Caco-2 (cell line): Measurements from ENCODE around the gene RCVRN. TPM values are rescaled to one million over a fixed set of nuclear protein-coding genes. Genes with fewer than 3 reads are reported as not detected.

ENCODE experiments used
- BruUV-seq: library from RNA; stranded (reverse); fragments of 400-500 nt; replicated peaks from 2 replicates; lab custom pipeline; 2021; lab: Mats Ljungman, UMichigan
- CTCF ChIA-PET: fragments of 300-600 bp; sonication (Branson Sonifier 250); formaldehyde crosslinking; loops from one replicate; lab custom pipeline; 2022; ENCODE audit warnings: antibody characterized with exemption; lab: Charles Lee
- POLR2A ChIA-PET: fragments of 300-600 bp; sonication (Branson Sonifier 250); formaldehyde crosslinking; loops from one replicate; lab custom pipeline; 2022; ENCODE audit warnings: antibody characterized with exemption; lab: Charles Lee
- DNase-seq, 2 experiments: peaks; one replicate each; pipeline versions ENCODE4 v3.0.0 to v3.0.0-alpha.2; 2020 to 2022
- H3K27me3 ChIP-seq: replicated peaks from 2 replicates; pipeline ENCODE4 v1.6.0; 2011; ENCODE audit warnings: low read length; ENCODE audit not compliant: control insufficient read depth, insufficient read depth
- H3K36me3 ChIP-seq: 2 replicates; pipeline ENCODE4 v1.5.1; 2011; ENCODE audit warnings: low read length; ENCODE audit not compliant: control insufficient read depth, insufficient read depth
- H3K4me1 ChIP-seq: fragments of 250-450 bp; sonication (Bioruptor Pico); 2 replicates; pipeline ENCODE4 v1.5.1; 2020; ENCODE audit warnings: mild to moderate bottlenecking
- H3K4me3 ChIP-seq: 2 replicates; pipeline ENCODE4 v1.5.1; 2011; ENCODE audit warnings: low read depth, mild to moderate bottlenecking, control low read depth, low read length
- H3K9me3 ChIP-seq: fragments of 250-450 bp; sonication (Bioruptor Pico); 2 replicates; pipeline ENCODE4 v1.5.1; 2020; ENCODE audit warnings: mild to moderate bottlenecking, moderate library complexity
- H3K27ac Mint-ChIP-seq: one replicate; pipeline ENCODE4 v1.8.0; 2022; ENCODE audit warnings: mixed read lengths; ENCODE audit not compliant: unreplicated experiment
- H3K27me3 Mint-ChIP-seq: one replicate; pipeline ENCODE4 v1.8.0; 2022; ENCODE audit warnings: mixed read lengths; ENCODE audit not compliant: insufficient read depth, unreplicated experiment
- H3K36me3 Mint-ChIP-seq: one replicate; pipeline ENCODE4 v1.8.0; 2022; ENCODE audit warnings: mild to moderate bottlenecking, mixed read lengths; ENCODE audit not compliant: insufficient read depth, unreplicated experiment
- H3K4me1 Mint-ChIP-seq: one replicate; pipeline ENCODE4 v1.8.0; 2022; ENCODE audit warnings: low read depth, mixed read lengths; ENCODE audit not compliant: unreplicated experiment
- H3K4me3 Mint-ChIP-seq: one replicate; pipeline ENCODE4 v1.8.0; 2022; ENCODE audit warnings: mild to moderate bottlenecking, moderate library complexity, mixed read lengths; ENCODE audit not compliant: unreplicated experiment
- H3K9me3 Mint-ChIP-seq: one replicate; pipeline ENCODE4 v1.8.0; 2022; ENCODE audit warnings: mixed read lengths; ENCODE audit not compliant: unreplicated experiment
- intact Hi-C: fragments of 100-400 bp; cut with micrococcal nuclease; formaldehyde crosslinking; loops from one replicate; pipeline ENCODE4 v1.10.0; 2022; ENCODE audit not compliant: unreplicated experiment
- total RNA-seq: library from RNA; stranded (reverse); gene quantifications from 2 replicates; pipeline ENCODE4 v1.2.3, GENCODE V29; 2022
- TF ChIP-seq, protein P1 (sequence below), 2 experiments: fragments of 200-600 bp in 1 of 2; IDR thresholded peaks; 1 replicate in 1 of 2; 2 replicates in 1 of 2; pipeline versions ENCODE4 v1.5.1 to v1.8.0; 2011 to 2022; ENCODE audit warnings: antibody characterized with exemption in 1 of 2, control low read depth in 1 of 2, inconsistent platforms in 1 of 2, low read depth in 1 of 2, low read length in 1 of 2, mild to moderate bottlenecking in 1 of 2, moderate library complexity in 1 of 2; ENCODE audit not compliant: insufficient read depth in 1 of 2, severe bottlenecking in 1 of 2, unreplicated experiment in 1 of 2

The RCVRN gene
- total RNA-seq, 1 experiment from 2014 or later: not detected

DNA sequence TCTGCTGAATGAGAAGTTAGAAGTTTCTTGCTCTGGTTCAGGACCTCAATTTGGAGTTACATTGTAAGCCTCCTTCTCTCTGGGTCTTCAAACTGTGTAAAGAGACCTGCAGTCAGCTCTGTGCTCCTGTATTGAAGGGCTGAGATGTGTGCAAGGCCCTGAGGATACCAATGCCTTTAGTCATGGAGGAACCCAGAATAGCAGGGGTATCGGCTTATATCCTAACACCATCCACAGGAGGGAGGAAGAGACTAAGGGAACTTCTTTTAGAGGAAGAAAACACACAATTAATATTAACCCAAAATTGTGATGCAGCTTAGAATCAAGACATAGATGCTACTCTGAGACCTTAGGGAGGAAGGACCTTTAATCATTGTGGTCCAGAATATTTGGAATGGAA lies 42.9 kb downstream of the RCVRN start:
- Mint-ChIP-seq H3K27me3 (peaks cover 3% of the 10 kb centered on the region), H3K36me3 (no peaks in the 10 kb centered on the region), H3K9me3 (no peaks in the 10 kb centered on the region), H3K4me3 (no peak overlapping the region), H3K27ac (no peak overlapping the region), H3K4me1 (no peaks in the 10 kb centered on the region)
- ChIA-PET POLR2A (no interaction called here), CTCF (interaction anchor here (0.6 kb wide), 1 partner anchor 59 kb away, joined by 3 read pairs; no protein-coding TSS in a partner anchor)
- intact Hi-C loops: no loop called here
- BruUV-seq: no TSS peak
- no peak overlapping the region for H3K4me3 ChIP-seq
- TF ChIP-seq, protein P1, sequence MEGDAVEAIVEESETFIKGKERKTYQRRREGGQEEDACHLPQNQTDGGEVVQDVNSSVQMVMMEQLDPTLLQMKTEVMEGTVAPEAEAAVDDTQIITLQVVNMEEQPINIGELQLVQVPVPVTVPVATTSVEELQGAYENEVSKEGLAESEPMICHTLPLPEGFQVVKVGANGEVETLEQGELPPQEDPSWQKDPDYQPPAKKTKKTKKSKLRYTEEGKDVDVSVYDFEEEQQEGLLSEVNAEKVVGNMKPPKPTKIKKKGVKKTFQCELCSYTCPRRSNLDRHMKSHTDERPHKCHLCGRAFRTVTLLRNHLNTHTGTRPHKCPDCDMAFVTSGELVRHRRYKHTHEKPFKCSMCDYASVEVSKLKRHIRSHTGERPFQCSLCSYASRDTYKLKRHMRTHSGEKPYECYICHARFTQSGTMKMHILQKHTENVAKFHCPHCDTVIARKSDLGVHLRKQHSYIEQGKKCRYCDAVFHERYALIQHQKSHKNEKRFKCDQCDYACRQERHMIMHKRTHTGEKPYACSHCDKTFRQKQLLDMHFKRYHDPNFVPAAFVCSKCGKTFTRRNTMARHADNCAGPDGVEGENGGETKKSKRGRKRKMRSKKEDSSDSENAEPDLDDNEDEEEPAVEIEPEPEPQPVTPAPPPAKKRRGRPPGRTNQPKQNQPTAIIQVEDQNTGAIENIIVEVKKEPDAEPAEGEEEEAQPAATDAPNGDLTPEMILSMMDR (IDR thresholded peaks at IDR 0.05; ENCODE audit: insufficient read depth in 1 of 2, low read depth in 1 of 2, low read length in 1 of 2, severe bottlenecking in 1 of 2, unreplicated experiment in 1 of 2): no peak
- H3K9me3 ChIP-seq: no peaks in the 10 kb centered on the region
- H3K36me3 ChIP-seq: no peaks in the 10 kb centered on the region
- H3K27me3 ChIP-seq: no peaks in the 10 kb centered on the region
- no peaks in the 10 kb centered on the region for H3K4me1 ChIP-seq
- DNase-seq: no peak

DNA sequence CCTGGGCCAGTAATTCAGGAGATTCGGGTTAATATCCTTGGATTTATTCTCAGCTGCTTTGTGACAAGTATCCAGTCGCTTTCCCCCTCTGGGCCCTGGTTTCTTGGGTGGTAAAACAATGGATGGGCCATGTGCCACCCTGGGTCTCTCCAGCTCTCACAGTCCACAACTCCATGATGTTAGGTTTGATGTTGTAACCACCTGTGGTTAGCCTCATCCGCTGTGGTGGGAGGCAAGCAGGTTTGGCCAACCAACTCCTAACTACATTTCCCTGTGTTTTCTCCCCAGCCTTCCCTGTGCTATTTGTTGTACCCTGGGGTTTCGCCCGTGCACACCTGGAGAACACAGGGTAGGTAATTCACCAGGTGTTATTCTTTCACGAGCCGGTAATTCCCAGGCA lies 44.2 kb downstream of the RCVRN start:
- Mint-ChIP-seq H3K4me1 (no peaks in the 10 kb centered on the region), H3K36me3 (no peaks in the 10 kb centered on the region), H3K27ac (no peak overlapping the region), H3K4me3 (no peak overlapping the region), H3K9me3 (no peaks in the 10 kb centered on the region), H3K27me3 (peaks cover 3% of the 10 kb centered on the region)
- H3K4me1 ChIP-seq: no peaks in the 10 kb centered on the region
- DNase-seq: no peak
- no peaks in the 10 kb centered on the region for H3K27me3 ChIP-seq
- no peak overlapping the region for H3K4me3 ChIP-seq
- H3K36me3 ChIP-seq: no peaks in the 10 kb centered on the region
- intact Hi-C loops: no loop called here
- TF ChIP-seq, protein P1 (IDR thresholded peaks at IDR 0.05; ENCODE audit: insufficient read depth in 1 of 2, low read depth in 1 of 2, low read length in 1 of 2, severe bottlenecking in 1 of 2, unreplicated experiment in 1 of 2): no peak
- no peaks in the 10 kb centered on the region for H3K9me3 ChIP-seq
- POLR2A ChIA-PET: no interaction called here
- BruUV-seq: no TSS peak
- CTCF ChIA-PET: no interaction called here

DNA sequence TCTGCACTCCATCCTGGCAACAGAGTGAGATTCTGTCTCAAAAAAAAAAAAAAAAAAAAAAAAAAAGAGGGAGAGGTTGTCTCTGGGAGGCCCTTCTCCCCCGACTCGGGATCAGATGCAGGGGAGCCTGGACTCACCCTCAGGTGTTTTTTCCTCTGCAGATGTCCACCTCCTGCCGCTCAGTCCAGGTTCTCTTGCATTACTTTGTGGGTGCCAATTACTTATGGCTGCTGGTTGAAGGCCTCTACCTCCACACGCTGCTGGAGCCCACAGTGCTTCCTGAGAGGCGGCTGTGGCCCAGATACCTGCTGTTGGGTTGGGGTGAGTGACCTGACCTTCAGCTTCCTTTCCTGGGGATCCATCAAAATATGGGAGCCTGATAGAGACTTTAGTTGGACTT lies 45.3 kb downstream of the RCVRN start:
- H3K4me3 Mint-ChIP-seq: no peak overlapping the region
- no TSS peak for BruUV-seq
- no peaks in the 10 kb centered on the region for H3K9me3 Mint-ChIP-seq
- intact Hi-C loops: no loop called here
- H3K27ac Mint-ChIP-seq: no peak overlapping the region
- H3K36me3 Mint-ChIP-seq: no peaks in the 10 kb centered on the region
- Histone ChIP-seq H3K9me3 (no peaks in the 10 kb centered on the region), H3K36me3 (no peaks in the 10 kb centered on the region), H3K4me1 (no peaks in the 10 kb centered on the region), H3K4me3 (no peak overlapping the region), H3K27me3 (no peaks in the 10 kb centered on the region)
- ChIA-PET POLR2A (interaction anchor here (0.7 kb wide), 1 partner anchor 52 kb away, joined by 8 read pairs; no protein-coding TSS in a partner anchor), CTCF (no interaction called here)
- no peaks in the 10 kb centered on the region for H3K4me1 Mint-ChIP-seq
- TF ChIP-seq, protein P1 (IDR thresholded peaks at IDR 0.05; ENCODE audit: insufficient read depth in 1 of 2, low read depth in 1 of 2, low read length in 1 of 2, severe bottlenecking in 1 of 2, unreplicated experiment in 1 of 2): no peak
- no peak for DNase-seq
- H3K27me3 Mint-ChIP-seq: peaks cover 3% of the 10 kb centered on the region
